ENCODE measurements around the gene CACNA1G.

Gene CACNA1G

GRCh38 chr17:50635732-50635981 is 75.1 kb downstream of the CACNA1G start:
- ATAC-seq (ENCODE audit: low read depth) (no peak), DNase-seq (ENCODE audit: low spot score) (no peak)
- peak overlapping the region; percentile 98 for H3K27ac ChIP-seq (ENCODE audit: poor library complexity, severe bottlenecking)
- H3K4me1 ChIP-seq (ENCODE audit: insufficient read depth, poor library complexity, severe bottlenecking), result peaks cover 53% of the 10 kb centered on the region
- H3K9me3 ChIP-seq (ENCODE audit: severe bottlenecking), result no peaks in the 10 kb centered on the region
- H3K36me3 ChIP-seq (ENCODE audit: low read depth), result peaks cover 6% of the 10 kb centered on the region; the same call in 1 of the 2 replicates
- no peaks in the 10 kb centered on the region for H3K27me3 ChIP-seq (ENCODE audit: insufficient read depth, poor library complexity, severe bottlenecking)
- peak overlapping the region; percentile 55 for H3K4me3 ChIP-seq (ENCODE audit: severe bottlenecking)
- TF ChIP-seq CTCF (IDR thresholded peaks at IDR 0.05; ENCODE audit: poor library complexity, severe bottlenecking), result no peak

- peaks cover 59% of the 10 kb centered on the region for H3K4me1 ChIP-seq (ENCODE audit: insufficient read depth, poor library complexity, severe bottlenecking)
- no peak for TF ChIP-seq CTCF (IDR thresholded peaks at IDR 0.05; ENCODE audit: poor library complexity, severe bottlenecking)
- H3K9me3 ChIP-seq (ENCODE audit: severe bottlenecking), result no peaks in the 10 kb centered on the region
- H3K4me3 ChIP-seq (ENCODE audit: severe bottlenecking), result peak overlapping the region; percentile 55
- H3K27me3 ChIP-seq (ENCODE audit: insufficient read depth, poor library complexity, severe bottlenecking), result no peaks in the 10 kb centered on the region
- peak overlapping the region; percentile 98 for H3K27ac ChIP-seq (ENCODE audit: poor library complexity, severe bottlenecking)
- peaks cover 9% of the 10 kb centered on the region for H3K36me3 ChIP-seq (ENCODE audit: low read depth)
- DNase-seq (ENCODE audit: low spot score) (no peak), ATAC-seq (ENCODE audit: low read depth) (no peak)
Observed at GRCh38 chr17:50635982-50636803, 75.7 kb downstream of the CACNA1G start.

- H3K4me3 ChIP-seq (ENCODE audit: severe bottlenecking), result no peak overlapping the region
- no peaks in the 10 kb centered on the region for H3K27me3 ChIP-seq (ENCODE audit: insufficient read depth, poor library complexity, severe bottlenecking)
- TF ChIP-seq CTCF (IDR thresholded peaks at IDR 0.05; ENCODE audit: poor library complexity, severe bottlenecking), result no peak
- H3K36me3 ChIP-seq (ENCODE audit: low read depth), result peaks cover 15% of the 10 kb centered on the region
- ATAC-seq (ENCODE audit: low read depth) (no peak), DNase-seq (ENCODE audit: low spot score) (no peak)
- H3K4me1 ChIP-seq (ENCODE audit: insufficient read depth, poor library complexity, severe bottlenecking), result peaks cover 61% of the 10 kb centered on the region
- H3K9me3 ChIP-seq (ENCODE audit: severe bottlenecking), result no peaks in the 10 kb centered on the region
- peak overlapping the region; percentile 98 for H3K27ac ChIP-seq (ENCODE audit: poor library complexity, severe bottlenecking)
Observed at GRCh38 chr17:50636804-50637195, 76.3 kb downstream of the CACNA1G start.

- H3K27ac ChIP-seq (ENCODE audit: poor library complexity, severe bottlenecking), result peak overlapping the region; percentile 98
Observed at GRCh38 chr17:50637829-50638605, 77.5 kb downstream of the CACNA1G start.

More at GRCh38 chr17:50637829-50638605, 77.5 kb downstream of the CACNA1G start:
- TF ChIP-seq CTCF (IDR thresholded peaks at IDR 0.05; ENCODE audit: poor library complexity, severe bottlenecking), result no peak
- Histone ChIP-seq H3K4me1 (ENCODE audit: insufficient read depth, poor library complexity, severe bottlenecking) (peaks cover 61% of the 10 kb centered on the region), H3K27me3 (ENCODE audit: insufficient read depth, poor library complexity, severe bottlenecking) (no peaks in the 10 kb centered on the region), H3K36me3 (ENCODE audit: low read depth) (peaks cover 21% of the 10 kb centered on the region), H3K4me3 (ENCODE audit: severe bottlenecking) (no peak overlapping the region), H3K9me3 (ENCODE audit: severe bottlenecking) (no peaks in the 10 kb centered on the region)
- ATAC-seq (ENCODE audit: low read depth) (no peak), DNase-seq (ENCODE audit: low spot score) (no peak)

Data from RWPE2 (cell line).